ENCODE results near the gene LACTB.

Gene LACTB

DNA sequence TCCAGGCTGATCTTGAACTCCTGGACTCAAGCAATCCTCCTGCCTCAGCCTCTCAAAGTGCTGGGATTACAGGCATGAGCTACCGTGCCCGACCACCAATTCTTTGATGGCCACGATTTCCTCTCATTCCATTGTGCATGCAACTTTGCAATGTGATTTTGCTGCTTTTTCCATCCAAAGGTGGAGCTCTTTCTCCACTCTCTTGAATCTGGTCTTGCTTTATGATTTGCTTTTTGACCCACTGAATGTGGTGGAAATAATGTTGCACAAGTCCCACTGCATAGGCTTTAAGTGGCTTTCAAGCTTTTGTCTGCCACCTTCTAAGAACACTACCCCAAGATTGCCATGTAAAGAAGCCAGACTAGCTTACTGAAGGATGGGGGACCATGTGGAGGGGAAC, 25.0 kb downstream of the LACTB start:
- 89 to 95% methylated on average over 3 of the region's 3 CpGs for WGBS, 2 experiments
- no peaks in the 10 kb centered on the region for H3K27me3 ChIP-seq (ENCODE audit: control insufficient read depth, insufficient read depth, low read length, poor library complexity, severe bottlenecking)

DNA sequence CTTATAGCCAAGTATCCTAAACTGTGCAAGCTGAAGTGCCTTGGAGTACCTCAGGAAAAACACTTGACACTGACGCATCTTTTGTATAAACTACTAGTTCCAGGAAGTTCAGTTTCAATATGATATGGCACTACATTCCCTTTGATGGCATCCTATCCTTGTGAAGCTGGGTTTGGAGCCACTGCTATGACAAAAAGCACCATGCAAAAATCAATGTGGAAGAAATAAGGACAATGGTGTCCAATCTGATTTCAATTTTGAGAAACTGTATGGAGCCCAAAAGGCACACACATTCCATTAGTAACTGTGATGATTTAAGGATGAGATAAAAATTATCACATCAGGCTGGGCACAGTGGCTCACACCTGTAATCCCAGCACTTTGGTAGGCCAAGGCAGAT, 30.0 kb downstream of the LACTB start:
- Histone ChIP-seq H3K27me3 (ENCODE audit: control insufficient read depth, insufficient read depth, low read length, poor library complexity, severe bottlenecking) (no peaks in the 10 kb centered on the region), H3K9me3 (ENCODE audit: control insufficient read depth, low read length) (no peaks in the 10 kb centered on the region), H3K4me3 (ENCODE audit: insufficient read depth, low read depth, low read length) (no peak overlapping the region), H3K4me1 (ENCODE audit: control insufficient read depth, insufficient read depth, low read length) (no peaks in the 10 kb centered on the region), H3K36me3 (ENCODE audit: control insufficient read depth, insufficient read depth, low read length) (peaks cover 9% of the 10 kb centered on the region), H3K27ac (ENCODE audit: insufficient read depth, low read depth, low read length, poor library complexity, severe bottlenecking) (no peak overlapping the region)
- 96 to 100% methylated on average over 1 of the region's 1 CpG for WGBS, 2 experiments

More for the DNA sequence above, 25.0 kb downstream of the LACTB start:
- Histone ChIP-seq H3K27ac (ENCODE audit: insufficient read depth, low read depth, low read length, poor library complexity, severe bottlenecking) (no peak overlapping the region), H3K4me1 (ENCODE audit: control insufficient read depth, insufficient read depth, low read length) (no peaks in the 10 kb centered on the region), H3K36me3 (ENCODE audit: control insufficient read depth, insufficient read depth, low read length) (peaks cover 5% of the 10 kb centered on the region), H3K4me3 (ENCODE audit: insufficient read depth, low read depth, low read length) (no peak overlapping the region), H3K9me3 (ENCODE audit: control insufficient read depth, low read length) (no peaks in the 10 kb centered on the region)

DNA sequence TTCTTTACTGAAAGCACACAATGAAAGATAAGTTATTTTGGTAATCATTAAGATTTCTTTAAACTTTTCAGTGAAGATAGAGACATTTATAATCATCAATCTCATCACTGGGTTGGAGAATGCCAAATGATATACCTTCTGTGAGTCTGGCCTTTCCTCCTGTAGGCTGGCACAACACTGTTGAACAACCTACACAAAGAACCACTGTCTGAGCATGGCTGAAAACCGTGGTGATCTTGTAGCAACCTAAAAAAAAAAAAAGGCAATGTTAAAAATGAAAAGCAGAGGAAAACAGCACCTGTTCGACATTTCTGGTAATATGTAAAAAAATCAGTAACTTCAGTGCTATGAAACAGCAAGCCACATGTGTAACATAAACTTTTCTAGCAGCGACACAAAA, 33.8 kb downstream of the LACTB start:
- Histone ChIP-seq H3K27me3 (ENCODE audit: control insufficient read depth, insufficient read depth, low read length, poor library complexity, severe bottlenecking) (no peaks in the 10 kb centered on the region), H3K4me1 (ENCODE audit: control insufficient read depth, insufficient read depth, low read length) (no peaks in the 10 kb centered on the region), H3K9me3 (ENCODE audit: control insufficient read depth, low read length) (no peaks in the 10 kb centered on the region), H3K36me3 (ENCODE audit: control insufficient read depth, insufficient read depth, low read length) (peaks cover 9% of the 10 kb centered on the region), H3K4me3 (ENCODE audit: insufficient read depth, low read depth, low read length) (no peak overlapping the region), H3K27ac (ENCODE audit: insufficient read depth, low read depth, low read length, poor library complexity, severe bottlenecking) (no peak overlapping the region)
- 74 to 76% methylated on average over 2 of the region's 3 CpGs for WGBS, 2 experiments

DNA sequence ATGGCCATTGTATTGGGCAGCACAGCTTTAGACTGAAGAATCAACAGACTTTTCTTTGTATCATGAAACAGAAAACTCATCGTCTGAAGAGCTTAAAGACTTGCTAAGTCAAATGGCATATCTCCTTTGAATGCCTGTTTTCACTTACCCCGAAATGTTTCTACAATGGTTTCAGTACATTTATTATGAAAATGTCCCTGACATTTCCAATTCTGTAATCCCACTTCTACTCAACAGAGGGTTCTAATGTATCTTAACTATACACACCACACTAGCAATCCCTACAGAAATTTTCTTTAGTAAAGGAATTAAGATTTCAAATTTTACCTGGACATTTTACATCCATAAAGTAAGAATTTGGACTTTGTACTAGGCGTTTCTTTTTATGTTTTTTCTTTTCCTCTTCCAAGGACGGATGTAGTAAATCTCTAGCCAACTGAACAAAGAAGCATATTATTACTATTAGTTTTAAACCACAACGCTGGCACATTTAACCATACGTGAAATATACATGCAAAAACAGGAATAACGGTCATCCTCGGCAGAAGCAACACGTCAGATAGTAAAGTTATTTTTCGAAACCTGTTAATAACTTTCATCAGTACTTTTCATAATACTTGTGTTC, 34.5 kb downstream of the LACTB start:
- 16 to 21% methylated on average over 9 to 10 of the region's 10 CpGs for WGBS, 2 experiments

DNA sequence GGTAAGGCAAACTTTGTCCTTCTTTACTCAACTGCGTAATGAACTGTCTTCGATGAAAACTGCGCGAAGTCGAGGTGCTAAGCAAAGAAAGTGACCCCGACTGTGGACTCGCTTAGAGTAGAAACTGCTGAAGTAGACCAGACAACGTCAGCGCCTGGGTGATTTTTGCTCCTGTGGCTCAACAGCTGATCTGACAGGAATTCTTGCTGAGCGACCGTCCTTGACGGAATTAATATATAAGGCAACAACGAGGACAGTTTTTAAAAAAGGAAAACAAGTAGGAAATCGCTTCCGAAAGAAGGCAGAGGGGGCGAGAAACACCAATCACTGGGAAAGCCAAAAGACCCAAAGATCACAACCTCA, 35.1 kb downstream of the LACTB start:
- no peaks in the 10 kb centered on the region for H3K9me3 ChIP-seq (ENCODE audit: control insufficient read depth, low read length)
- WGBS, 2 experiments: 1 to 2% methylated on average over 16 of the region's 16 CpGs
- peaks cover 4% of the 10 kb centered on the region for H3K36me3 ChIP-seq (ENCODE audit: control insufficient read depth, insufficient read depth, low read length)
- H3K27me3 ChIP-seq (ENCODE audit: control insufficient read depth, insufficient read depth, low read length, poor library complexity, severe bottlenecking): no peaks in the 10 kb centered on the region
- peak overlapping the region; percentile 79 for H3K4me3 ChIP-seq (ENCODE audit: insufficient read depth, low read depth, low read length)
- H3K27ac ChIP-seq (ENCODE audit: insufficient read depth, low read depth, low read length, poor library complexity, severe bottlenecking): peak overlapping the region; percentile 87
- H3K4me1 ChIP-seq (ENCODE audit: control insufficient read depth, insufficient read depth, low read length): no peaks in the 10 kb centered on the region

More for the DNA sequence above, 34.5 kb downstream of the LACTB start:
- Histone ChIP-seq H3K4me3 (ENCODE audit: insufficient read depth, low read depth, low read length) (peak overlapping the region; percentile 79), H3K4me1 (ENCODE audit: control insufficient read depth, insufficient read depth, low read length) (no peaks in the 10 kb centered on the region), H3K9me3 (ENCODE audit: control insufficient read depth, low read length) (no peaks in the 10 kb centered on the region), H3K27me3 (ENCODE audit: control insufficient read depth, insufficient read depth, low read length, poor library complexity, severe bottlenecking) (no peaks in the 10 kb centered on the region), H3K27ac (ENCODE audit: insufficient read depth, low read depth, low read length, poor library complexity, severe bottlenecking) (no peak overlapping the region), H3K36me3 (ENCODE audit: control insufficient read depth, insufficient read depth, low read length) (peaks cover 9% of the 10 kb centered on the region)

DNA sequence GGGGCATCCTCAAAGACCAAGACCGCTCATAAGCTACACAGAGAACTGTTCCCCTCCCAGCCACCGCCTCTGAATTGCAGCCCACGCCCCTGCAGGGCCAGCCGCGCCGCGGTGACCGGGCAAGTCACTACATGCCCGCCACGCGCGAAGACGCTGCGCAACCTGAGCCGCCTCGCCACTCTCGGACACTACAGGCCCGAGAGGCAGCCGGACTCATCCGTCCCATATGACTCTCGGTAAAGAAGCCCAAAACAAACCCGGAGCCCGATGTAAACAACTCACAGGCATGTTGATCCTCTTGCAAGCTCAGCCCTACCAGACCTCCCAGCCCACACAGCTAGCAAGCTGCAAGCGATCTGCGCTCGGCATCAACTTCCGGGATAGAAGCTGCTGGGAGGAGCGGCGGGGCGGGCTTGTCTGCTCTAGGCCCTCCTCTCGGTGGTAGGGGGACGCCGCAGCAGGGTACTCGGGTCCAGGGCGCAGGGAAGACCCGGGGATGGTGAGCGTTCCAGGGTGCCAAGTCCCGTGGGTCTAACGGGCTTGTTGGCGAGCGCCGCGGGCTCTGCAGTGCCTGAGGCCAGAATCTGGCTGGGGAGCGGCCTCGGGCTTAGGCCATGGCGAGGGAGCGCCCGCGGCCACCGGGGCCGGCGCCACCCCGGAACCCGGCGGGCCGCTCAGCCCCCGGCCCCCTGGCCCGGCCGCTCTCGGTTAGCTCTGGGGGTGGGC, 35.6 kb downstream of the LACTB start, which contains the start of gene RPS27L:
Gene RPS27L (minus strand): TSS at position 360 of the 726 bp plus-strand sequence. CDS start 72 bp downstream, at position 288.
- WGBS, 2 experiments: 0% methylated on average over 60 of the region's 60 CpGs
- no peaks in the 10 kb centered on the region for H3K27me3 ChIP-seq (ENCODE audit: control insufficient read depth, insufficient read depth, low read length, poor library complexity, severe bottlenecking)
- no peaks in the 10 kb centered on the region for H3K36me3 ChIP-seq (ENCODE audit: control insufficient read depth, insufficient read depth, low read length)
- H3K27ac ChIP-seq (ENCODE audit: insufficient read depth, low read depth, low read length, poor library complexity, severe bottlenecking): peak within 1 kb of the TSS; percentile 87
- no peaks in the 10 kb centered on the region for H3K9me3 ChIP-seq (ENCODE audit: control insufficient read depth, low read length)
- H3K4me1 ChIP-seq (ENCODE audit: control insufficient read depth, insufficient read depth, low read length): no peaks in the 10 kb centered on the region
- H3K4me3 ChIP-seq (ENCODE audit: insufficient read depth, low read depth, low read length): peak within 1 kb of the TSS; percentile 79

DNA sequence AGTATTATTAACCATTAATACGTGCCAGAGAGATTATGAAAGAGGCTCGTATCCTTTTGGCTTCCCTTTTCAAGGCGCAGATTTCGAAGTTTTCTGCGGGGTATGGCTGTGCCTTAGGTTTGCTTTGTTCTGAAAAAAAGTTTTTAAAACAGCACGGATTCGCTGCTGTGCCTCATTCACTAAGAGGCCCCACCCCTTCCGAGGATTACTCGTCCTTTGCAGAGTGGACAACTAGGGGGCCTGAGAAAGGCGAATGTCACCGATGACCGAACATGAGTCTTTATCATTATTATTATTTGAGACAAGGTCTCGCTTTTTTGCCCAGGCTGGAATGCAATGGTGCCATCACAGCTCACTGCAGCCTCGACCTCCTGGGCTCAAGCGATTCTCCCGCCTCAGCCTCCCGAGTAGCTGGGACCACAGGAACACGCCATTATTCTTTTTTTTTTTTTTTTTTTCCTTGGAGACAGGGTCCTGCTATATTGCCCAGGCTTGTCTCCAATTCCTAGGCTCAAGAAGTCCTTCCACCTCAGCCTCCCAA, 36.3 kb downstream of the LACTB start:
- 12 to 13% methylated on average over 18 of the region's 18 CpGs for WGBS, 2 experiments
- H3K36me3 ChIP-seq (ENCODE audit: control insufficient read depth, insufficient read depth, low read length): no peaks in the 10 kb centered on the region

DNA sequence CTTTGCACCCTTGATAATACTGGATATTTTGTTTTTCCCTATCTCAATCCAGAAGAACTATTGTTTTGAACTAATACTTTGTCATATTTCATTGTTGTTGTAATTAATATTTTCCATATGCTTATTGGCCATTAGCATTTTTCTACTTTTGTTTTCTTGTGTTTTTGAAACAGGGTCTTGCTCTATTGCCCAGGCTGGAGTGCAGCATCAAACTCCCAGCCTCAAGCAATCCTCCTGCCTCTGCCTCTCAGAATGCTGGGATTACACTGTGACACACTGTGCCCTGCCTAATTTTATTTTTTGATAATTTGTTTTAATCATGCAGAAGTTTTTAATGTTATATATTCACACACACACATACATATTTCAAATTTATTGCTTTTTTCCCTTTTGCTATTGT, 39.0 kb downstream of the LACTB start:
- Histone ChIP-seq H3K36me3 (ENCODE audit: control insufficient read depth, insufficient read depth, low read length) (no peaks in the 10 kb centered on the region), H3K27ac (ENCODE audit: insufficient read depth, low read depth, low read length, poor library complexity, severe bottlenecking) (no peak overlapping the region), H3K4me1 (ENCODE audit: control insufficient read depth, insufficient read depth, low read length) (no peaks in the 10 kb centered on the region), H3K27me3 (ENCODE audit: control insufficient read depth, insufficient read depth, low read length, poor library complexity, severe bottlenecking) (no peaks in the 10 kb centered on the region), H3K9me3 (ENCODE audit: control insufficient read depth, low read length) (no peaks in the 10 kb centered on the region), H3K4me3 (ENCODE audit: insufficient read depth, low read depth, low read length) (no peak overlapping the region)

More for the DNA sequence above, 36.3 kb downstream of the LACTB start:
- Histone ChIP-seq H3K27me3 (ENCODE audit: control insufficient read depth, insufficient read depth, low read length, poor library complexity, severe bottlenecking) (no peaks in the 10 kb centered on the region), H3K27ac (ENCODE audit: insufficient read depth, low read depth, low read length, poor library complexity, severe bottlenecking) (peak overlapping the region; percentile 87), H3K4me1 (ENCODE audit: control insufficient read depth, insufficient read depth, low read length) (no peaks in the 10 kb centered on the region), H3K9me3 (ENCODE audit: control insufficient read depth, low read length) (no peaks in the 10 kb centered on the region), H3K4me3 (ENCODE audit: insufficient read depth, low read depth, low read length) (peak overlapping the region; percentile 79)

DNA sequence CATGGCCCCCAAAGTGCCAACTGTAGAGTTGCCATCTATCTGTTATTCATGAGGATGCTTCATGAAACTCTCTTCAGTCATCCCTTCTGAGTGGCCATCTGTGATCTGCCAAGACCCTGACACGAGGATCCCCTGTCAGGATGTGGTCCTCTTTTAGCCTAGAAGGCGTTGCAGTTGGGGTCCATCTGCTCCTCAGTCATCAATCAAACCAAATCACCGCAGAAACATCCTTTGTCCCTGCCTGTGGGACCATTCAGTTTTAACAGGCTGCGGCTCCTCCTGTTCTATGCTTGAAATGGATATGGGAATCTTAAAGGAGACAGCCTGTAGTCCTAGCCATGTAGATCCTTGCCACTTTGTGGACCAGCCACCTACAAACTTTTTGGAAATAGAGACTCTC, 41.6 kb downstream of the LACTB start:
- H3K27ac ChIP-seq (ENCODE audit: insufficient read depth, low read depth, low read length, poor library complexity, severe bottlenecking): no peak overlapping the region

DNA sequence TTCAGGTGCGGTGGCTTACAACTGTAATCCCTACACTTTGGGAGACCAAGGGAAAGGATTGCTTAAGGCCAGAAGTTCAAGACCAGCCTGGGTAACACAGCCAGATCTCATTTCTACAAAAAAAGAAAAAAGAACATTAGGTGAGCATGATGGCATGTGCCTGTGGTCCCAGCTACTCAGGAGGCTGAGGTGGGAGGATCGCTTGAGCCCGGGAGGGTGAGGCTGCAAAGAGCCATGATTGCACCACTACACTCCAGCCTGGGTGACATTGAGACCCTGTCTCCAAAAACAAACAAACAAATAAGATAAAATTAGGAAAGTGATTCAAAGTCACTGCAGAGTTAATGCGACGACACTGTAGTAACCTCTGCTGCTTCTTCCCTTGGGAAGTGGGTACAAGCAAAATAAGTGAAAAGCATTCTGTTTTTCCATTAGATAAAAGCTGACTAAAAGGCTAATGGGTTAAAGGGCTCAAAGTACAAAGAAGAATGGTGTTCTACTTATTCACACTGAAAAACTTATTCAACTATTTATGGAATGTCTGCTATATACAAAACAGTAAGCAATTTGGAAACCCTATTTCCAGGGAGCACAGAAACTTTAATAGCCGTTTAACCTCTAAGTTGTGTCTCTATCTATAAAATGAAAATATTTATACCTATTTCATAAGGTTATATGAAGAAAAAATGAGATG, 43.7 kb downstream of the LACTB start:
- H3K27me3 ChIP-seq (ENCODE audit: control insufficient read depth, insufficient read depth, low read length, poor library complexity, severe bottlenecking): no peaks in the 10 kb centered on the region
- H3K4me3 ChIP-seq (ENCODE audit: insufficient read depth, low read depth, low read length): no peak overlapping the region
- no peak overlapping the region for H3K27ac ChIP-seq (ENCODE audit: insufficient read depth, low read depth, low read length, poor library complexity, severe bottlenecking)
- no peaks in the 10 kb centered on the region for H3K9me3 ChIP-seq (ENCODE audit: control insufficient read depth, low read length)
- WGBS, 2 experiments: 93 to 97% methylated on average over 5 of the region's 6 CpGs
- no peaks in the 10 kb centered on the region for H3K4me1 ChIP-seq (ENCODE audit: control insufficient read depth, insufficient read depth, low read length)
- no peaks in the 10 kb centered on the region for H3K36me3 ChIP-seq (ENCODE audit: control insufficient read depth, insufficient read depth, low read length)

More for the DNA sequence above, 41.6 kb downstream of the LACTB start:
- no peaks in the 10 kb centered on the region for H3K27me3 ChIP-seq (ENCODE audit: control insufficient read depth, insufficient read depth, low read length, poor library complexity, severe bottlenecking)
- no peak overlapping the region for H3K4me3 ChIP-seq (ENCODE audit: insufficient read depth, low read depth, low read length)
- no peaks in the 10 kb centered on the region for H3K4me1 ChIP-seq (ENCODE audit: control insufficient read depth, insufficient read depth, low read length)
- H3K9me3 ChIP-seq (ENCODE audit: control insufficient read depth, low read length): no peaks in the 10 kb centered on the region
- 61 to 78% methylated on average over 4 of the region's 4 CpGs for WGBS, 2 experiments
- H3K36me3 ChIP-seq (ENCODE audit: control insufficient read depth, insufficient read depth, low read length): no peaks in the 10 kb centered on the region

All from ectodermal cell (in vitro differentiated cells).